GM18951 (cell line): Measurements from ENCODE around the gene FCRL2.

ENCODE experiments used
- POLR2A ChIP-seq: IDR thresholded peaks from 4 replicates; pipeline ENCODE4 v1.6.1; 2011; ENCODE audit warnings: mild to moderate bottlenecking; ENCODE audit not compliant: insufficient read length, insufficient read depth; ENCODE audit errors: extremely low read depth
- in situ Hi-C: fragments of 300-500 bp; cut with MboI; formaldehyde crosslinking; loops from one replicate; pipeline ENCODE4 v1.12.0; 2022; ENCODE audit warnings: low sequenced_read_pairs, mixed read lengths, inconsistent platforms; ENCODE audit not compliant: unreplicated experiment

FCRL2 gene

GRCh38 chr1:157696966-157697628, 79.8 kb downstream of the FCRL2 start:
- in situ Hi-C loops: no loop called here
- TF ChIP-seq POLR2A: no peak
